PC-3 (cell line): ENCODE measurements around the gene SRRM3. TPM values are rescaled to one million over a fixed set of nuclear protein-coding genes. Genes with fewer than 3 reads are reported as not detected.
"Not testable (repeated sequence)": the region's sequence is repeated elsewhere in the genome, so short reads cannot be mapped to it uniquely, and the experiment has no call there.

Experiments used
- ATAC-seq: fragments of 200-7000 bp; cut with Tn5 transposase; 2 replicates; pipeline ENCODE4 v1.9.1; 2020; ENCODE audit warnings: mild to moderate bottlenecking, moderate library complexity
- BruUV-seq: library from RNA; stranded (reverse); fragments of 400-500 nt; replicated peaks from 2 replicates; lab custom pipeline; 2021; lab: Mats Ljungman, UMichigan
- CTCF ChIA-PET: fragments of 300-600 bp; sonication (Branson Sonifier 250); formaldehyde crosslinking; loops from one replicate; lab custom pipeline; 2022; ENCODE audit warnings: antibody characterized with exemption; lab: Charles Lee
- POLR2A ChIA-PET: fragments of 300-600 bp; sonication (Branson Sonifier 250); formaldehyde crosslinking; loops from one replicate; lab custom pipeline; 2022; ENCODE audit warnings: antibody characterized with exemption; ENCODE audit not compliant: unreplicated experiment; lab: Charles Lee
- DNase-seq: peaks from one replicate; pipeline ENCODE4 v3.0.0-alpha.2; 2015
- H2AFZ ChIP-seq: fragments of 300-600 bp; sonication (generic); 2 replicates; pipeline ENCODE4 v1.6.0; 2016; ENCODE audit warnings: antibody characterized with exemption, low read length
- H3F3A ChIP-seq: fragments of 300-600 bp; sonication (generic); one replicate; pipeline ENCODE4 v1.6.0; 2017; ENCODE audit warnings: antibody characterized with exemption, low read length, control low read depth, mild to moderate bottlenecking; ENCODE audit not compliant: unreplicated experiment
- H3K27ac ChIP-seq: fragments of 300-600 bp; sonication (generic); 2 replicates; pipeline ENCODE4 v1.5.1; 2016; ENCODE audit warnings: mild to moderate bottlenecking, low read length
- H3K27me3 ChIP-seq: fragments of 300-600 bp; sonication (generic); 2 replicates; pipeline ENCODE4 v1.6.1; 2016; ENCODE audit warnings: low read length, mixed read lengths
- H3K36me3 ChIP-seq: fragments of 300-600 bp; sonication (generic); 2 replicates; pipeline ENCODE4 v1.6.1; 2016; ENCODE audit warnings: low read depth, mixed run types, low read length, mixed read lengths
- H3K4me1 ChIP-seq: fragments of 300-600 bp; sonication (generic); 2 replicates; pipeline ENCODE4 v1.5.1; 2016; ENCODE audit warnings: low read length; ENCODE audit not compliant: insufficient read depth
- H3K4me2 ChIP-seq: fragments of 300-600 bp; sonication (generic); 2 replicates; pipeline ENCODE4 v1.6.0; 2016; ENCODE audit warnings: low read length
- H3K4me3 ChIP-seq: fragments of 300-600 bp; sonication (generic); 2 replicates; pipeline ENCODE4 v1.5.1; 2016; ENCODE audit warnings: mild to moderate bottlenecking, low read length, mixed read lengths
- H3K79me2 ChIP-seq: fragments of 300-600 bp; sonication (generic); 2 replicates; pipeline ENCODE4 v1.6.1; 2017; ENCODE audit warnings: low read length, mixed read lengths
- H3K9ac ChIP-seq: fragments of 300-600 bp; sonication (generic); 2 replicates; pipeline ENCODE4 v1.6.0; 2016; ENCODE audit warnings: mild to moderate bottlenecking, low read length
- H3K9me2 ChIP-seq: fragments of 300-600 bp; sonication (generic); replicated peaks from 2 replicates; pipeline ENCODE4 v1.6.1; 2016; ENCODE audit warnings: mixed run types, low read length, mixed read lengths
- H3K9me3 ChIP-seq: fragments of 300-600 bp; sonication (generic); 2 replicates; pipeline ENCODE4 v1.6.1; 2016; ENCODE audit warnings: low read length, mixed read lengths
- H4K20me1 ChIP-seq: fragments of 300-600 bp; sonication (generic); 2 replicates; pipeline ENCODE4 v1.6.1; 2016; ENCODE audit warnings: low read length, mixed read lengths
- EZH2 ChIP-seq: fragments of 300-600 bp; sonication (generic); IDR thresholded peaks from one replicate; pipeline ENCODE4 v1.6.1; 2017; ENCODE audit warnings: antibody characterized with exemption, mild to moderate bottlenecking, low read length; ENCODE audit not compliant: unreplicated experiment
- EZH2phosphoT487 ChIP-seq: fragments of 300-600 bp; sonication (generic); IDR thresholded peaks from 2 replicates; pipeline ENCODE4 v1.6.1; 2018; ENCODE audit warnings: mild to moderate bottlenecking, antibody characterized with exemption, low read length, borderline replicate concordance
- intact Hi-C: fragments of 100-400 bp; cut with micrococcal nuclease; formaldehyde crosslinking; loops from 2 replicates; pipeline ENCODE4 v1.9.0; 2023
- total RNA-seq: library from RNA; depleted of rRNA; stranded (reverse); fragments of >200 nt; gene quantifications from 2 replicates; pipeline ENCODE4 v1.2.3, GENCODE V29; 2014
- TF ChIP-seq, protein P1 (sequence below): fragments of 300-600 bp; sonication (generic); conservative IDR thresholded peaks from 2 replicates; pipeline ENCODE4 v1.5.1; 2017; ENCODE audit warnings: antibody characterized with exemption, low read depth, mild to moderate bottlenecking, low read length

The SRRM3 gene
- total RNA-seq, 1 experiment from 2014 or later: 0.66 TPM

DNA sequence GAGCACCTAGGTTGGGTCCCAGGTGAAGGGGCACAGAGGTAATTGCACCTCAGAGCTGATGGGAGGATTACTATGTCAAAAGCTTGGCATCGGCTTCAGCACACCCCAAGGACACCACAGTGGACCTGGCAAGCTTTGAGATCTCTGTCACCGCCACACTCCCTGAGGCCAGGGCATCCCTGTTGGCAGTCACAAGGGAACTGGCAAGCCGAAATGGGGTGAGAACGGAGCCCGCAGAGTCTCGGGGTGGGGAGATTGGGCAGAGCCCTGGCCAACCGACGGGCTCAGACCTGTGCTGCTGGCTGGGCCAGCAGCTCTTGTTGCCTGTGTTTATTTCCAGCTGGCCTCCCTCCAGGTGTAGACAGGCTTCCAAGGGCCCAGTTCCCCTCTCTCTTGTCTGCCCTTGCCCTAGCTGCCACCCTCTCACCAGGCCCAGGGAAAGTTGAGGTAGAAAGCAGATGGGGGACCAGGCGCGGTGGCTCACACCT lies 103.2 kb downstream of the SRRM3 start:
- no peak overlapping the region for H2AFZ ChIP-seq
- intact Hi-C loops: no loop called here
- H3K9me3 ChIP-seq: no peaks in the 10 kb centered on the region
- no peaks in the 10 kb centered on the region for H3K36me3 ChIP-seq
- no peak for DNase-seq
- H3K9me2 ChIP-seq: no peaks in the 10 kb centered on the region
- TF ChIP-seq EZH2 (no peak), EZH2phosphoT487 (no peak)
- TF ChIP-seq, protein P1, sequence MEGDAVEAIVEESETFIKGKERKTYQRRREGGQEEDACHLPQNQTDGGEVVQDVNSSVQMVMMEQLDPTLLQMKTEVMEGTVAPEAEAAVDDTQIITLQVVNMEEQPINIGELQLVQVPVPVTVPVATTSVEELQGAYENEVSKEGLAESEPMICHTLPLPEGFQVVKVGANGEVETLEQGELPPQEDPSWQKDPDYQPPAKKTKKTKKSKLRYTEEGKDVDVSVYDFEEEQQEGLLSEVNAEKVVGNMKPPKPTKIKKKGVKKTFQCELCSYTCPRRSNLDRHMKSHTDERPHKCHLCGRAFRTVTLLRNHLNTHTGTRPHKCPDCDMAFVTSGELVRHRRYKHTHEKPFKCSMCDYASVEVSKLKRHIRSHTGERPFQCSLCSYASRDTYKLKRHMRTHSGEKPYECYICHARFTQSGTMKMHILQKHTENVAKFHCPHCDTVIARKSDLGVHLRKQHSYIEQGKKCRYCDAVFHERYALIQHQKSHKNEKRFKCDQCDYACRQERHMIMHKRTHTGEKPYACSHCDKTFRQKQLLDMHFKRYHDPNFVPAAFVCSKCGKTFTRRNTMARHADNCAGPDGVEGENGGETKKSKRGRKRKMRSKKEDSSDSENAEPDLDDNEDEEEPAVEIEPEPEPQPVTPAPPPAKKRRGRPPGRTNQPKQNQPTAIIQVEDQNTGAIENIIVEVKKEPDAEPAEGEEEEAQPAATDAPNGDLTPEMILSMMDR: no peak
- H3K27ac ChIP-seq: no peak overlapping the region
- no peak overlapping the region for H3K4me3 ChIP-seq
- no peak for ATAC-seq
- H3K79me2 ChIP-seq: peaks cover 10% of the 10 kb centered on the region
- H3K9ac ChIP-seq: no peak overlapping the region
- H3K4me2 ChIP-seq: no peak overlapping the region
- H4K20me1 ChIP-seq: no peaks in the 10 kb centered on the region
- no TSS peak for BruUV-seq
- peaks cover 15% of the 10 kb centered on the region for H3K4me1 ChIP-seq
- CTCF ChIA-PET: interaction anchor here (0.6 kb wide), 1 partner anchor 14 kb away, joined by 3 read pairs; no protein-coding TSS in a partner anchor
- H3F3A ChIP-seq: no peaks in the 10 kb centered on the region
- POLR2A ChIA-PET: interaction anchor here (0.6 to 1.1 kb wide), 2 partner anchors 14 to 60 kb away, joined by 4 to 5 read pairs; no protein-coding TSS in a partner anchor
- no peaks in the 10 kb centered on the region for H3K27me3 ChIP-seq

DNA sequence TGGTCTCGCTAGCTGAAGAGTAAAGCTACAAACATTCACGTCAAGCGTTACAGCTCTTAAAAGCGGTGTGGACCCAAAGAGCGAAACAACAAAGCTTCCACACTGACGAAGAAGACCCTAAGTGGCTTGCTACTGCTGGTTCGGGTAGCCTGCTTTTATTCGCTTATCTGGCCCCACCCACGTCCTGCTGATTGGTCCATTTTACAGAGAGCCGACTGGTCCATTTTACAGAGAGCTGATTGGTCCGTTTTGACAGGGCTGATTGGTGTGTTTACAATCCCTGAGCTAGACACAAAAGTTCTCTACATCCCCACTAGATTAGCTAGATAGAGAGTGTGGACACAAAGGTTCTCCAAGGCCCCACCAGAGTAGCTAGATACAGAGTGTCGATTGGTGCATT lies 107.2 kb downstream of the SRRM3 start:
- H3F3A ChIP-seq, DNase-seq, H3K4me3 ChIP-seq, H2AFZ ChIP-seq, H4K20me1 ChIP-seq, H3K27me3 ChIP-seq, H3K9ac ChIP-seq, intact Hi-C loops, H3K27ac ChIP-seq, H3K79me2 ChIP-seq, H3K9me3 ChIP-seq, H3K4me1 ChIP-seq, H3K9me2 ChIP-seq, ATAC-seq, H3K4me2 ChIP-seq, BruUV-seq, H3K36me3 ChIP-seq: not testable (repeated sequence)
- ChIA-PET CTCF (interaction anchor here (0.7 kb wide), 1 partner anchor 134 kb away, joined by 3 read pairs; no protein-coding TSS in a partner anchor), POLR2A (interaction anchor here (0.6 kb wide), 1 partner anchor 289 kb away, joined by 3 read pairs; no protein-coding TSS in a partner anchor)

DNA sequence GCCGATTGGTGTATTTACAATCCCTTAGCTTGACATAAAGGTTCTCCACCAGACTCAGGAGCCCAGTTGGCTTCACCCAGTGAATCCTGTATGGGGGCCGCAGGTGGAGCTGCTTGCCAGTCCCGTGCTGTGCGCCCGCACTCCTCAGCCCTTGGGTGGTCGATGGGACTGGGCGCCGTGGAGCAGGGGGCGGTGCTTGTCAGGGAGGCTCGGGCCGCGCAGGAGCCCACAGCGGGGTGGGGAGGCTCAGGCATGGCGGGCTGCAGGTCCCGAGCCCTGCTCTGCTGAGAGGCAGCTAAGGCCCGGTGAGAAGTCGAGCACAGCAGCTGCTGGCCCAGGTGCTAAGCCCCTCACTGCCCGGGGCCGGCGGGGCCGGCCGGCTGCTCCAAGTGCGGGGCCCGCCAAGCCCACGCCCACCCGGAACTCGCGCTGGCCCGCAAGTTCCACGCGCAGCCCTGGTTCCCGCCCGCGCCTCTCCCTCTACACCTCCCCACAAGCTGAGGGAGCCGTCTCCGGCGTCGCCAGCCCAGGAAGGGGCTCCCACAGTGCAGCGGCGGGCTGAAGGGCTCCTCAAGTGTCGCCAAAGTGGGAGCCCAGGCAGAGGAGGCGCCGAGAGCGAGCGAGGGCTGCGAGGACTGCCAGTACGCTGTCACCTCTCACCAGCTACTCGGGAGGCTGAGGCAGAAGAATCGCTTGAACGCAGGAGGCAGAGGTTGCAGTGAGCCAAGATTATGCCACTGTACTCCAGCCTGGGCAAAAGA lies 107.8 kb downstream of the SRRM3 start:
- not testable (repeated sequence) for H3K4me1 ChIP-seq, H3K4me3 ChIP-seq

More for the DNA sequence above, 107.8 kb downstream of the SRRM3 start:
- H3K79me2 ChIP-seq, intact Hi-C loops, CTCF ChIA-PET, H3K9me3 ChIP-seq, H3K27me3 ChIP-seq, BruUV-seq, H3K9me2 ChIP-seq, ATAC-seq, H3K9ac ChIP-seq, H3K4me2 ChIP-seq, H2AFZ ChIP-seq, H3K36me3 ChIP-seq, H4K20me1 ChIP-seq, DNase-seq, H3F3A ChIP-seq, H3K27ac ChIP-seq: not testable (repeated sequence)
- POLR2A ChIA-PET: interaction anchor here (0.6 kb wide), 1 partner anchor 289 kb away, joined by 3 read pairs; no protein-coding TSS in a partner anchor
